Breast epithelium (tissue), 3 donors: Measurements from ENCODE around the gene PAAF1.

ENCODE experiments used
- POLR2A ChIP-seq: fragments of 450-650 bp; IDR thresholded peaks from one replicate; pipeline ENCODE4 v1.6.1; 2016; ENCODE audit warnings: antibody characterized with exemption, mild to moderate bottlenecking, moderate library complexity
- POLR2AphosphoS5 ChIP-seq, 3 donors: sonication (generic); formaldehyde crosslinking; IDR thresholded peaks; one replicate each; pipeline ENCODE4 v1.6.1; 2017; ENCODE audit warnings: antibody characterized with exemption in 3 of 3
- TF ChIP-seq, protein P1 (sequence below), 3 donors: fragments of 450-650 bp; IDR thresholded peaks; one replicate each; pipeline ENCODE4 v1.5.1; 2016 to 2017; ENCODE audit warnings: antibody characterized with exemption in 3 of 3, mild to moderate bottlenecking in 3 of 3, moderate library complexity in 3 of 3

DNA sequence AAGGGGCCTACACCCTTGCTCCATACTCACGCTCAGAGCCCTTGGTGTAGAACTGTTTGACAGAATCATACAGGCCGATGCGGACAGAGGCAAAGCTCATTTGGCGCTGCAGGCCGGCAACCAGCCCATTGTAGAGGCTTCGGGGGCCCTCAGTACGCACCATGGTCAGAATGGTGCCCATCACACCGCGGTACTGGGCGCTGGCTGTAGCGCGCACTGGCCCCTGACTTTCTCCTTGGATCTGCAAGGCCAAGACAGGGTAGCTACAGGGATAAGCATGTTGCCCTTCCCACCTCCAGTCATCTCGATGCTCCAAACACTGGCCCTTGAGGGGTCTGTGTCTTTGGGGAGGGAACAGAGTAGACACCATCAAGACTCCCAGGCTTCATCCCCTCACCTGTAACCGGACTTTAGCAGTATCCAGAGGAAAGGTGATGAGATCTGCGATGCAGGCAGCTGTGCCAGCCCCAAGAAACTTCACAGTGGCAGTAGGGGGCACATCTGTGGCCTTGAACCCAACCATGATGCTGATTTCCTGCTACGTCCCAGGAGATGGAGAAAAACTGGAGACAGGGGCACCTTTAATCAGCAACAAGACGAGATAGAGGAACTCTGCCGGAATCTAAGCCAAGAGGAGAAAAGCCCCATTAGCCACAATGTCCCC is 101.2 kb downstream of the PAAF1 start:
- TF ChIP-seq POLR2AphosphoS5 (IDR thresholded peaks at IDR 0.05) (no peak), POLR2A (no peak)
- TF ChIP-seq, protein P1, sequence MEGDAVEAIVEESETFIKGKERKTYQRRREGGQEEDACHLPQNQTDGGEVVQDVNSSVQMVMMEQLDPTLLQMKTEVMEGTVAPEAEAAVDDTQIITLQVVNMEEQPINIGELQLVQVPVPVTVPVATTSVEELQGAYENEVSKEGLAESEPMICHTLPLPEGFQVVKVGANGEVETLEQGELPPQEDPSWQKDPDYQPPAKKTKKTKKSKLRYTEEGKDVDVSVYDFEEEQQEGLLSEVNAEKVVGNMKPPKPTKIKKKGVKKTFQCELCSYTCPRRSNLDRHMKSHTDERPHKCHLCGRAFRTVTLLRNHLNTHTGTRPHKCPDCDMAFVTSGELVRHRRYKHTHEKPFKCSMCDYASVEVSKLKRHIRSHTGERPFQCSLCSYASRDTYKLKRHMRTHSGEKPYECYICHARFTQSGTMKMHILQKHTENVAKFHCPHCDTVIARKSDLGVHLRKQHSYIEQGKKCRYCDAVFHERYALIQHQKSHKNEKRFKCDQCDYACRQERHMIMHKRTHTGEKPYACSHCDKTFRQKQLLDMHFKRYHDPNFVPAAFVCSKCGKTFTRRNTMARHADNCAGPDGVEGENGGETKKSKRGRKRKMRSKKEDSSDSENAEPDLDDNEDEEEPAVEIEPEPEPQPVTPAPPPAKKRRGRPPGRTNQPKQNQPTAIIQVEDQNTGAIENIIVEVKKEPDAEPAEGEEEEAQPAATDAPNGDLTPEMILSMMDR (IDR thresholded peaks at IDR 0.05) = no peak
